ENCODE data around the gene ZNF750.

DNA sequence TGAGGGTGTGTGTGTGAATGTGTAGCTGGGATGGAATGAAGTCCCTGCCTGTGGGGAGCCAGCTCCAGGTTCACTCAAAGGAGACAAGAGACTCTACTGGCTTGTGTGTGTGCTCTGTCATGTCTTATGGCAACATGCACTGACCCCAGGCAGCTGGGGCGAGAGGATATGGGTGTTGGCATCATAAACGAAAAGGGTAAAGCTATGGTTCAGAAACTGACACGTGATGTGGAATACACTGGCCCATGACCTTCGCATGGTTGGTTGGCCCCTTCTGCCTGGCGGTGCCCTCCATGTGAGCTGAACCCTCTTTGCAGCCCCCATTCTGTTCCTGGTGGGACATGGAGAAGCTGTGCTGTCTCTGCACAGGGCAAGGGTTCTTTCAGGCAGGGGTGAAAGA, 21.9 kb downstream of the ZNF750 start:
- TF ChIP-seq, protein P1, sequence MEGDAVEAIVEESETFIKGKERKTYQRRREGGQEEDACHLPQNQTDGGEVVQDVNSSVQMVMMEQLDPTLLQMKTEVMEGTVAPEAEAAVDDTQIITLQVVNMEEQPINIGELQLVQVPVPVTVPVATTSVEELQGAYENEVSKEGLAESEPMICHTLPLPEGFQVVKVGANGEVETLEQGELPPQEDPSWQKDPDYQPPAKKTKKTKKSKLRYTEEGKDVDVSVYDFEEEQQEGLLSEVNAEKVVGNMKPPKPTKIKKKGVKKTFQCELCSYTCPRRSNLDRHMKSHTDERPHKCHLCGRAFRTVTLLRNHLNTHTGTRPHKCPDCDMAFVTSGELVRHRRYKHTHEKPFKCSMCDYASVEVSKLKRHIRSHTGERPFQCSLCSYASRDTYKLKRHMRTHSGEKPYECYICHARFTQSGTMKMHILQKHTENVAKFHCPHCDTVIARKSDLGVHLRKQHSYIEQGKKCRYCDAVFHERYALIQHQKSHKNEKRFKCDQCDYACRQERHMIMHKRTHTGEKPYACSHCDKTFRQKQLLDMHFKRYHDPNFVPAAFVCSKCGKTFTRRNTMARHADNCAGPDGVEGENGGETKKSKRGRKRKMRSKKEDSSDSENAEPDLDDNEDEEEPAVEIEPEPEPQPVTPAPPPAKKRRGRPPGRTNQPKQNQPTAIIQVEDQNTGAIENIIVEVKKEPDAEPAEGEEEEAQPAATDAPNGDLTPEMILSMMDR (IDR thresholded peaks at IDR 0.05), result no peak
- TF ChIP-seq, protein P2, sequence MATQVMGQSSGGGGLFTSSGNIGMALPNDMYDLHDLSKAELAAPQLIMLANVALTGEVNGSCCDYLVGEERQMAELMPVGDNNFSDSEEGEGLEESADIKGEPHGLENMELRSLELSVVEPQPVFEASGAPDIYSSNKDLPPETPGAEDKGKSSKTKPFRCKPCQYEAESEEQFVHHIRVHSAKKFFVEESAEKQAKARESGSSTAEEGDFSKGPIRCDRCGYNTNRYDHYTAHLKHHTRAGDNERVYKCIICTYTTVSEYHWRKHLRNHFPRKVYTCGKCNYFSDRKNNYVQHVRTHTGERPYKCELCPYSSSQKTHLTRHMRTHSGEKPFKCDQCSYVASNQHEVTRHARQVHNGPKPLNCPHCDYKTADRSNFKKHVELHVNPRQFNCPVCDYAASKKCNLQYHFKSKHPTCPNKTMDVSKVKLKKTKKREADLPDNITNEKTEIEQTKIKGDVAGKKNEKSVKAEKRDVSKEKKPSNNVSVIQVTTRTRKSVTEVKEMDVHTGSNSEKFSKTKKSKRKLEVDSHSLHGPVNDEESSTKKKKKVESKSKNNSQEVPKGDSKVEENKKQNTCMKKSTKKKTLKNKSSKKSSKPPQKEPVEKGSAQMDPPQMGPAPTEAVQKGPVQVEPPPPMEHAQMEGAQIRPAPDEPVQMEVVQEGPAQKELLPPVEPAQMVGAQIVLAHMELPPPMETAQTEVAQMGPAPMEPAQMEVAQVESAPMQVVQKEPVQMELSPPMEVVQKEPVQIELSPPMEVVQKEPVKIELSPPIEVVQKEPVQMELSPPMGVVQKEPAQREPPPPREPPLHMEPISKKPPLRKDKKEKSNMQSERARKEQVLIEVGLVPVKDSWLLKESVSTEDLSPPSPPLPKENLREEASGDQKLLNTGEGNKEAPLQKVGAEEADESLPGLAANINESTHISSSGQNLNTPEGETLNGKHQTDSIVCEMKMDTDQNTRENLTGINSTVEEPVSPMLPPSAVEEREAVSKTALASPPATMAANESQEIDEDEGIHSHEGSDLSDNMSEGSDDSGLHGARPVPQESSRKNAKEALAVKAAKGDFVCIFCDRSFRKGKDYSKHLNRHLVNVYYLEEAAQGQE (IDR thresholded peaks at IDR 0.05; ENCODE audit: insufficient read depth in 1 of 2, low read depth in 2 of 2, low read length in 1 of 2), result no peak
- TF ChIP-seq POLR2AphosphoS5 (IDR thresholded peaks at IDR 0.05; ENCODE audit: low read depth, low read length) (no peak), SIN3A (IDR thresholded peaks at IDR 0.05; ENCODE audit: borderline replicate concordance, insufficient read depth, low read depth, low read length) (no peak)

Data from Panc1 (cell line).